HG03457 (cell line): ENCODE measurements around the gene SHISA6.

Source experiments
- ATAC-seq: cut with Tn5 transposase; IDR thresholded peaks from one replicate; pipeline ENCODE4 v1.9.1; 2021; ENCODE audit warnings: moderate number of reproducible peaks; ENCODE audit not compliant: unreplicated experiment

SHISA6 gene

DNA sequence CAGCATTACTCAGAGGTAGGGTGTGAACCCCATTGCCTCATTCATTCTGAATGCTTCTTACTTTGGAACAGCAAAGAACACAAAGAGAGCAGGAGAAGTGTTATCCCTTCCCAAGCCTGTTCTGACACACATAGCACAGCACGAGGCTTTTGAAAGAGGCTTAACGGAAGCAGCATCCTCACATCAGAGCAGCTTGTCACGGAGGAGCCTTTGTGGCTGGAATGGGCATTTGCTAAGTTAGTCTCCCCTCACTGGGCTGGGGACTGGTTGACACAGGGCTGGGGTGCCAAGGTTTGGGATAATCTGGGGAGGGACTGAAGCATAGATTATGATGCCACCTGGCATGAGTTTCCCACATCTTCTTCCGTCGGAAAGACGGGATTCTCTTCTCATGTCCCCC is 189.7 kb downstream of the SHISA6 start:
- no peak for ATAC-seq

DNA sequence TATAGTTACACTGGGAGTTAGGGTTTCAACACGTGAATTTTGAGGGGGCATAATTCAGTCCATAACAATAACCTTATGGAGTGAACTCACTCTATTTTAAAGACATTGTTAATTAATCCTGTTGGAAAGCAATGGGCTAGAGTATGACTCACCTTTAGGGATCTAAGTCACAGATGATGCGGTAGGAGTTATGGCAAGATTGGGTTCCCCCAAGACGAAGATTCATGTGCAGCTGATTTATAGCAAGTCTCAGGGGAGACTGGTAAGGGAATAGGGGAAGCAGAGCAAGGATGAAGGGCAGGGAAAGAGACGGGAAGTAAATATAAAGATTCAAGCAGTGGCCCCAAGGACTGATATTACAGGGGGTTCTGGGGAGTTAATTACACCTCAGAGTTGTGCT is 197.7 kb downstream of the SHISA6 start:
- no peak for ATAC-seq

DNA sequence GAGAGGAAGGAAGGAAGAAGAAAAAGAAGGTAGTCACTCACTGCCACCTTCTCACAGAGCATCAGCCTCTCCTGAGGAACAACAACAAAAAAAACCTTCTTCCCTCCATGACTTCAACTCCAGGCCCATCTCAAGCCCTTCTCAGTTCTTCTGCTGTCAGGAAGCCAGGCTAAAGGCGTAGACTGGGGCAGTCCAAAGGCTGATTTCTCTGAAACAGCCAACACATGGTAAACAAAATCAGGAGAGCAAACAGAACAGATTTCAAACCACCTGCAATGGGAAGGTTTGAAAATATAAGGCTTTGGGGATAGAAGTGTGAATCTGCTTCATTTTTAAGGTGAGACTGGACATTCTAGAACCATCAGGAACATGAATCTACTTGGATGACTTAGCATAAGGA is 200.0 kb downstream of the SHISA6 start:
- ATAC-seq = no peak

DNA sequence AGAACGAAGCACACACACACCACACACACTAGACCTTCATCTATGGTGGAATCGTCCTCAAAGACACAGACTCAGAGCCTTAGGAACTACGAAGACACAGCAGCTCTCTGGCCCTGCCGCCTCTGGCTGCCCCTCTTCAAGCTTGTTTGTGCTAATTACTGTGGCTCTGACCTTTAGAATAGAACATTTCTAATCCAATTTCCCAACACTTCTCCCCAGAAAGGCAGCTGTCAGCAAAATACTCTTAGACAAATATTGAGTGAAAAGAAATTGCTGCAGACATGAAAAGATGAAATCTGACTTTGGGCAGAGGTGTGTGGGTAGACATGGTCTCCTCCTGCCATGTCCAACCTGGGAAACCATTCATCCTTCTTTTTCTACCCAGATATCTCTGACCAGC is 205.3 kb downstream of the SHISA6 start:
- ATAC-seq = no peak

DNA sequence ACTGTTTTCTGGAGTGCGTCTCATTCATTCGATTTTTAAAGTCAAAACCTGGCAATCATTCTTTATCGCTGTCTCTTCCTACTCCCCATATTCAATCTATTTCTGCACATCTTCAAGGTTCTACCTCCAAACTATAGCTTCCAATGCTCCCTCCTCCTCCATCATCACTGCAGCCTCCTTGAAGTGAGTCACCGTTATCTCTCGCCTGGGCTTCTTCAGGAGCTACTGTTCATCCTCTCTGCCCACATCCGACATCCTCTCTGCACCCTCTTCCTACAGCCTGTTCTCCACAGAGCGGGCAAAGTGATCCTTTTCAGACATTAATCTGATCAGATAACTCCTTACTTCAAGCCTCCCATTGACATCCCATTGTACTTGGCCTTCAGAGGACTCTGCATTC is 213.1 kb downstream of the SHISA6 start:
- ATAC-seq = no peak

DNA sequence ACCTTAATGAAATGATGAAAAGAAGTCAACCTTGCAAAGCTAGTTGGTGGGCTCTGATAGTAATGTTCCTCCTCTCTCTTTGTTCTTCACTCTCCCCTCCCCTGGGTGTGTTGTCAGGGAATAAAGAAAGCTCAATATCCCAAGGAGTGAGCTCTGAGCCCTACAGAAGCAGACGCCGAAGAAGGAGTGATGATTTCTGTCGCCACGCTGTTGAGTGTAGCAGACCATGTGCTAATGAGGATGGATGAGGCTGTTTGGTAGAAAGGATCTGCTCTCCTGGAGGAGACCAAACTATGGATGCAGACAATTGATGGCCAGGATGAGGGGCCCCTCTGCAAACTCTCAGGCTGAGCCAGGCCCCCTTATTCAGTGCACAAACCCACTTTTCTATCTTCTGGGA is 217.3 kb downstream of the SHISA6 start:
- ATAC-seq = no peak

DNA sequence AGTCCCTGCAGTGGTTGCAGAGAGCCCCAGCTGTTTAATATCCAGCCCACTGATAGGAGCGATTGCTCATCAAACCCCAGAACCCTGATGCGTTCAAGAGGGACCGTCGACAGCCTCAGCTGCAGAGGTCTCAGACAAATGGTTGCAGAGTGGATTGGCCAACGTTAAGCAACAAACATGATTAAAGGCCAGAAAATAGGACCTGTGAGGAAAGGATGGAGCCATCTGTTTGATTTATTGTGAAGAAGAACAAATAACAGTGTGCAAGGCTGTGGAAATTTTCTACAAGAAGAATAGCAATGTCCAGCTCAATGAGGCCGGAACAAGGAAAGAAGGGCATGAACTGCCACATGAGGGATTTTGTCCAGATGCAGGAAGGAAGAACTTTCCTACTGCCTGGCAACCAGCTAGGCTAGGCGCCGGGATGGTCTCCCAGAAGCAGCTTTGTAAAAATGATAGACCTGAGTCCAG is 218.9 kb downstream of the SHISA6 start:
- no peak for ATAC-seq

DNA sequence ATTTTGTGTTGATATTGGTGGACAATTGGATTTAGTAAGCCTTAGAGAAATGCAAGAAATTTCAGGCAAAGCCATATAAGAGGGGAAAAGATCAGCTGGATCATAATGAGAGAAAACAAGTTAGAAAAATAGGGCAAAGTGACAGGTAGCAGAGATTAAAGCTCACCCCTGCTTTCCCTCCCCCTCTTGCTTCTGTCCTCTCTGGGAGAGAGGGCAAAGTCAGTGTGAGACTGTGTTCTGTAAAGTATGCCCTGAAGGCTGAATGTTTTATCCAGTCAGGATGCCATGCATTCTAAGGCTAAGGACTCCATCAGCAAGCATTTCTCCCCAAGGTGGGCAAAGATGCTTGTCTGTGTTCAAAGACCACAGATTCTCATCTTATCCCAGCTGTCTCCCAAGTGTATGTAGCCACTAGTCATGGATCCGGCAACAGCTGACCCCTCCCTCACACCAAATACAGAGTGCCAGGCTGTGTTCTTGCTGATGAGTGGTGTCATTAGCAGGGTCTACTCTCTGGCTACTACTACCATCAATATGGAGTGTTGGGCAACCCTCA is 221.1 kb downstream of the SHISA6 start:
- no peak for ATAC-seq

DNA sequence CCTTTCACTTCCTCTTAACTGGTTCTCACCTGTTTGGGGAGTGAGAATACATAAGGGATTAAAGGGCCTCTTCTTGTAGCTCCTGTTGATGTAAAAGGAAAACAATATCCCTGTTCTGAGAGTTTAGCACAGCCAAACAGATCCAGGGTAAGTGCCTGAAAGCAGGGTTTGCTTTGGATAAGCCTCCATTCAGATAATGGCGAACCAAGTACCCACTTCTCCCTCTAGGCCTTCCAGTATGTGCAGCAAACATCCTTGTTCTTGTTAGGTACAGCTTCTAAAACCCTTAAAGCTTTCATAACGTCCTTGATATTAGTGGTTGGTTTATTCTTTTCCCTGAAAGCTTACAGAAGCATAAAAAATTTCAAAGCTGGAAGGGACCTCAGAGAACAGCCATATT is 226.6 kb downstream of the SHISA6 start:
- ATAC-seq = no peak

DNA sequence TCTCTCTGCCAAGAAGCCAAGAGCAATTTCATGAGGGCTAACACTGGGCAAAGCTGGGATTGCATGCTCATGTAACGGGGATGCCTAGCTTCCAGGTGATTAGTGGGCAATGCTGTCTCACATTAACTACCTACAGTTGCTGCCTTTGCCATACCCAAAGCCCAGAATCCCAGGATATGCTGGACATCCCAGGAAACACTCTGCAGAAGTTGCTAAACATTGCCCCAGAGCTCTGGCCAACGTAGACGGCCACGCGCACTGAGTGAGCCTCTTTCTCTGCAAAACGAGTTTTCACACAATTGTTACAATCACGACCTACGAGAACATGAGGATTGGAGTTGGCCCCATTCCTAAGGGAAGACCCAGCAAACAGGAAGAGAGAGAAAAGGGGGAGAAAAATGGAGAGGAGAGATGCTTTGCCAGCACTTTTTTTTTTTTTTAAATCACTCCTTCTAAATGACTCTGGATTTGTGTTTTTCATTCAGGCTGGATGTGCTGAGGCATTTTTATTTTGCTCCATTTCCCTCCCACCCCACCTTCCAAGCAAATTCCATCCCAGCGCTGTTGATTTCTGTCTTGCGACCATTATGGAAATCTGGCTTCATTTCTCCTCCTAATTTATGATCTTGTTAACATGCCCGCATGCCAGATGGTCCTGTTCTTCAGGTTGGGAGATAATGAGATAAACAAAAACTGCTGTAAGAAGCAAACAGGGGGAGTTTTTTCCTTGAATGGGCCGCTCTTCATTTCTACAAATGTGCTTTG is 244.5 kb downstream of the SHISA6 start:
- no peak for ATAC-seq

DNA sequence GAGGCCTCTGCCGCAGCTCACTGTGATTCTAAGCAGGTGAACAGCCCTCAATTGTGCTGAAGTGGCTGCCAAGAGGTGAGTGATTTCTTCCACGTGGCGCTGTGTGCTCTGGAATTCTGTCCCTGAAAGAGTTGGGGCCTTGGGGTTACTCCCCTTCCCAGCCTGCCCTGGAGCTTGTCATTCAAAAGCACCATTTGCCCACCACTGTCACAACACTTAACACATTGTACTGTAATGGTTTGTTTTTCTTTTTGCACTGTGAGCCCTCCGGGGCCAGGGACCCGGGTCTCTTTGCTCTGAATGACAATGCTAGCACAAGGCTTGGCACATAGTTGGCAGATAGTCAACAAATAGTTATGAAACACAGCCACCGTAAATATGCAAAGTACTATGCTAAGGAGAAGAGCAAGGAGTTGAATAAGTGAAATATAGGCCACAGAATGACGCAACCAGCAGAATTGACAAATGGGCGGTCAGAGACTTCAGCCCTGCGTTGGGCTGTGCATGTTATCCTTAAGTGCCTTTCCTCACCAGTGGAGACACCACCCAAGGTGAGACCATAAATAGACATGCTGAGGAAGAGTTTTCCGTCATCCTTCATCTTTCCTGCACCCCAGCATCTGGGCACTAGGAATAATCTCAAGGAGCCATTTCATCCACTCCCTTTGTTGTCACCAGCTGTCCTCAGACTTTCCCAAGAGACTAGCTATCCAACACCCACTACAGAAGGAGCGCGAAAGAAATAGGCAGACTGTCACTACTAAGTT is 245.3 kb downstream of the SHISA6 start:
- no peak for ATAC-seq

DNA sequence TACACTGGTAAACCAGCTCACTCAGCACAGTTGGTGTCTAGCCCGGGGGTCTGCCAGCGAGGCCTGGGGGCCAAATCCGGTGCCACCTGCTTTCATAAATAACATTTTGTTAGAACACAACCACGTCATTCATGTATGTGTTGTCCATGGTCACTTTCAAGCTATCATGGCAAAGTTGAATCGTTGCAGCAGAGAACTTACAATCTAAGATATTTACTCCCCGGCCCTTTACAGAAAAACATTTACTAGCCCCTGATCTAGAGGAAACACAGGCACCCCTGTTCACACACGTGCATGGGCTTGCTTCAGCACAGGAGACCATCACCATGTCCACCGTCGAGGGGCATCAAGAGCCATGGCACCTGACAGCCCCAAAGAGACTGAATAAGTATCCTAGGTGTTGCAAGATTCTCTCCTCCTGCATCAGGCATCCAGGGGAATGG is 245.9 kb downstream of the SHISA6 start:
- ATAC-seq = no peak

DNA sequence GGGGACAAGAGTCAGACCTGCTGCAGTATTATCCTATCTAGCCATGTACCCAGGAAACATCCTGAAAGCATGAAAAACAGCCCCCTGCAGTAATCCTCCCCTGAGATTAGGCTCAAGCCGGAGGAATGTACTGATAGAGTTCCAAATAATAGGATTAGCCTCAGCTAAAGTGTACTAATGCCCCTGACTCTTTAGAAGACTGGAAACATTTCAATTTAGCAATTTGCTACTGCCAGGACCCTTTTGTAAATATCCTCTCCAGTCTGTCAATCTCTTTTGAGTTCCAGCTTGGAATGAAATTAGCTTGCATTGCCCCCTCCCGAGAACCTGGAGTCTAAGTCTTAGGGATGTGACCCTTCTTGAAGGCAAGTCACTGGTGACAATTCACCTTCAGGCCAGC is 246.5 kb downstream of the SHISA6 start:
- no peak for ATAC-seq

DNA sequence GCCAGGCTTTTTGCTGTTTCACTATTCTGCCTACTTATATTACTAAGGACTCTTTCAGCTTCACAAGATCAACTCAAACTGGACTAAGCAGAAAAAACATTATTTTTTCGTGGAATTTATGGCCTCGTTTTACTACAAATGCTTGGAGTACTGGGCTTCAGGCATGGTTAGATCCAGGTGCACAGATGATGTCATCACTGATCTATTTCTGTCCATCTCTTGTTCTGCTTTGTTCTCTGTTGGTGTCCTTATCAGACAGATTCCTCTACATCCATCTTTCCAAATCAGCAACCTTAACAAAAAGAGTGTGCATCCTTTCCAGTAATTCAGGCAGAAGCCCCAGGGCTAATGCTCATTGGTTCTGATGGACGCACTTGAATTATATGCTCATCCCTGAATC is 247.4 kb downstream of the SHISA6 start:
- ATAC-seq = no peak

DNA sequence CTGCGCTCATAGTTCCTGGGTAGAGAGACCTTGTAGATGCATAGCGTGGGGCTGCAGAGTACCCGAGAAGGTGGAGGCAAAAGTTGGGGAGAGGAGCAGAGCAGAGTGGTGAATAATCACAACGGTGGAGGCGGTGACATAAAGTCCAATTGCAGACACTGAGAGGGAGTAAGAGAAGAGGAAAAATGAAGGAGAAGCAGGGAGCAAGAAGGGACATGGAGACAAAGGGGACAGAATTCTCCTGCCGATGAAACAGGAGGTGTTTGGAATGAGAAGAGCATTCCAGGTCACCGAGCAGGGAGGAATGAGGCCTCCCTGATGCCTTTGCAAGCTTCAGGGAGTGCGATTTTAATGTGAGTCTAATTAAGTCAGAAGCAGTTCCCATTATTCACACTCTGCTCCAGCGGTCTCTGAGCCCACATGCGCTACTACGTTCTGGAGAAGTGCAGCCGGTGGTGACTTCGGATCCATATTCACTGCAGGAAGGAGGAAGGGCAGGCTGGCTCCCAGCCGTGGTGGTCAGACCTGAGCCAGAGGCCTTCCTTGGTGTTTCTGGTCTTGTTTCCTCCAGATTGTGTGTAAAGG is 249.2 kb downstream of the SHISA6 start:
- no peak for ATAC-seq

DNA sequence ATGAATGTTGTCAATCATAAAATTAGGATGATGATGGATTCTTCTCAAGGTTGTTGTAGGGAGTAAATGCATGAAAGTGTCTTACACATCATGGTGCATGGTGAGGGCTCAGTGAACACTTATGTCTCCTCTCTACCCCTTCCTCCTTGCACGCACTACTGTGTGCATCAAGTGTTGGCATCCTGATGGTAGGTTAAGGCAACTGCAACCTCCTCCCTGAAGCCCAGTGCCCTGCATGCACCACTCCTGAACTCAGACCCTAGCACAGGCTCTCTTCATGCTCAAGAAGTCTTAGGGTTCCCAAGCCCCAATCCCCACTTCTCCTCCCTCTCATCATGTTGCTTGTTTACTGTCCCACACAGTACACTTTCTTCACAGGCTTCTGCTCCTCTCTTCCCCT is 251.5 kb downstream of the SHISA6 start:
- no peak for ATAC-seq

DNA sequence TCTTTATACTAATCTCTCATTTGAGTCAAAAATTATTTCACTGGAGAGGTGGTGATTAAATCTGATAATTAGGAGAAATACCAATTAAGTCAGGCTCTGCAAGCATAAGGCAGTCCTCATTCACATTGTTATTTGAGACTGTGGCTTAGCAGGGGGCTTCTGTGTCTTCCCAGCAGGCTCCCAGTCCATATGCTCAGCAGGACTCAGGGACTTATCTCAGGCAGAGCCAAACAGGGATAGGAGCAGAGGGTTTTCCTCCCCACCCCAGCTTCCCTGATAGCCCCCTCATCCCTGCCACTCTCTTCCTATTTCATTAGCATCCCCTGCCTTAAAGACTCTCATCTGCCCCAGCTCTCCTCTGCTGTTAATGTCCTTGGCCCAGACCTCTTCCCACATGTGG is 252.9 kb downstream of the SHISA6 start:
- no peak for ATAC-seq

DNA sequence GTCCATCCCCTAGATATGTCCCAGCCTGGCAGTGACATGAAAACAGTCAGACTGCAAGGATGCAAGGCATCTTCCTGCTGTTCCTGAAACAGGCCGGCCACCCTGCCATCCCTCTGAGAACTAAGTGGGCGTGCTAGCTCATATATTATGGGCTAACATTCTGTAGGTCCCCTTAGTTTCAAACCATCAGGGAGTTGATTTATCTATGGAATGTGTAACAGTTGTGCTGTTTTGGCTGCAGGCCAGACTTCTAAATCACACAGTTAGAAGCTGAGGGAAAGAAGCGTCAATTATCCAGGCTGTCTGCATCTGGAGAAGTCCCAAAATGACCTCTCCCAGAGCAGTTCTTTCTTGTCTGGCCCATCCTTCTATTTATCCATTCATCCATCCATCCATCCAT is 254.6 kb downstream of the SHISA6 start:
- no peak for ATAC-seq

DNA sequence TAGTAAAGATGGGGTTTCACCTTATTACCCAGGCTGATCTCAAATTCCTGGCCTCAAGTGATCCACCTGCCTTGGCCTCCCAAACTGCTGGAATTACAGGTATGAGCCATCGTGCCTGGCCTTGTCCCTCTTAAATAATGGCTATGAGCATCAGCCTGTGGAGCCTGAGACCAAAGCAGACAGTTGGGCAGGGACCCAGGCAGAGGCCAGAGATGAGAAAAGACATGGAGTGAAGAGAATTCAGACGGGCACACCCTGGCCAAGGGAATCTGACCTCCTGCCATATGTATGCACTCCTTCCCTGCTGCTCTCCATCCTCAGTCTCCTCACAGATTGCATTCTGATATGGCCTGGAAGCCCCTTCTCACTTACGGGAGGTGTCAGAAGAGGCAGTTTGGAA is 258.9 kb downstream of the SHISA6 start:
- ATAC-seq = no peak

DNA sequence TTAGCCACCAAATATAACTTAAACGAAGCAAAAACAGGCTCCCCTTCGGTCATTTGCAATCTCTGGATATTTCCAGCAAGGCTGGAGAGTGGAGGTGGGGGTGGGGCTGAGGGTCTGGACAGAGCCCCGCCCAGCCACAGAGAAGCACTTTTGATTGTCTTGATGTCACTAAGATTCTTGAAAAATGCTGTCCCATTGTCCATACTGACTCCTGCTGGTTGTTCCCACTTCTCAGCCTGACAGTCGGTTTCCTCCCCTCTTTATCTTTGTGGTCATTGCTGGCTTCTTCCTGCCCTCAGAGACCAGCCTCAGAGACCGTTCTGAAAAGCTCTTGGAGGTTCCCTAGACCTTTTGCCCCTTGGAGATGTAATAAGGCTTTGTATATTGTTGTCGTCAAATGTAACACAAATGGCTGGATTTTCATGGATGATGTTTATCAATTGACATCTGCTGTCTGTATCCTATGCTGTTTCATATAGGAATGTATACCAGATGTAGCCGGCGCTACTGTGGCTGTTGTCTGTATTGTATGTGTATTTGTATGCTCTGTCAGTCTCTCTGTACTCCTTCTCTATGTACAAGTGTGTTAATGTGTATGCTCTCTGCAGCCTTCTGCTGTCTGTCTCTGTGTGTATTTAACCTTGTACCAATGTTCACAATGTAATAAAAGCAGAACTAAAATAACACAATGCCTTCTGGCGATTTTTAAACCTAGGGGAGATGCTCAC is 262.5 kb downstream of the SHISA6 start:
- no peak for ATAC-seq

DNA sequence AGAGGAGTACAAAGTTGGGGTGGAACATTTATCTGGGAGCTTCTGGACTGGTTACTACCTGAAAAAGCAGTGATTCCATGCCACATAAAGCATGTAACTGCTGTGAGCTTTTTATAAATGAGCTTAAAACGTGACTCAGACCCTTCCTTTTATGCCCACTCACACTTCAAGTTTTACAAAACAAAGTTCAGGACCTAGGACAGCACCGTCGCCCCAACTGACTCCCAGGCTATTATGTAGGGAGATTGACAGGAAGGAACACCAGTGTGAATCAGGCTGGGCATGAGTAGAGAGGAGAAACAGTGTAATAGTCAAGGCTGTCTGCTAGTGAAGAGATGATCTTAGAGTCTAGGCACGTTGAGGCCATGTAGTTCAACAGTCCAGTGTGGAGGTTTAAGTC is 265.6 kb downstream of the SHISA6 start:
- ATAC-seq = no peak
